OCI-LY3 (cell line): ENCODE results near the gene TMEM190.

Experiments
- EZH2phosphoT487 ChIP-seq: fragments of 200-600 bp; shearing (Covaris generic); IDR thresholded peaks from 2 replicates; pipeline ENCODE4 v1.6.1; 2018; ENCODE audit warnings: antibody characterized with exemption, mixed run types, low read depth
- TF ChIP-seq, protein P1 (sequence below): fragments of 200-600, 300-600 bp; sonication (generic); IDR thresholded peaks from 2 replicates; pipeline ENCODE4 v1.5.1; 2014; ENCODE audit warnings: antibody characterized with exemption, low read length, low read depth

DNA sequence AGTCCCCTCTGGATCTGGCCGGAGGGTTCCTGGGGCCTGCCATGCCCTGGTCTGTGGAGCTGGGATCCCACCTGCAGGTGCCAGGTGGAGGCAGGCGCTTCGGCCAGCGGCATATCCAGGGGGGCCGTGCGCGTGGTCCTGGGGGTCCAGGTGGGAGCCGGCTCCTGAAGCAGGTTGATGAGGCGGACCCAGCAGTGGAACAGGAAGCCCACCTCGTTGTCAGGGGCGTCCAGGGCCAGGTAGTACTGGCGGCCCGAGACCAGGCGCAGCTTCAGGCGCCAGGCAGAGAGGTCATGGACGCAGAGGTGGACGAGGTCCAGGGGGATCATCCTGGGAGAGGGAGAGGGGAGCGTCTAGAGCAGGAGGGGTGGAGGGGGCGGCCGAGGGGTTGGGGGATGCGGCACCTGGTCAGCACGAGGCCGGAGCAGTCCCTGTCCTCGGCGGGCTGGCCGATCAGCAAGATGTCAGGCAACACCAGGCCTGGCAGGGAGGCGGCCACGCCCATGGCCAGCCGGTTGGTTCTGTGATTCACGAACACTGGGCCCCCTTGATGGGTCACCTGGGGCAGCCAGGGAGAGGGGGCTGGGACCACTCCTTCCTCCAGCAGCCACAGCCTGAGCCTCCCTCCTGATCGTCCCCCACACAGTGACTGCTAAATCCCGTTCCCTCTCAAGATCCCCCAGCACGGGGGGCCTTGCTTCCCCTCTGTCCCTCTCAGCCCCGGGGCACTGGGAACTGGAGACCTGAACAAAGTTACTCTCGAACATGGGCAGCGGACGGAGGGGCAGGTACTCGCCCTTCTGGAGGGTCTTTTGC is 14.2 kb upstream of the TMEM190 start:
- TF ChIP-seq, protein P1, sequence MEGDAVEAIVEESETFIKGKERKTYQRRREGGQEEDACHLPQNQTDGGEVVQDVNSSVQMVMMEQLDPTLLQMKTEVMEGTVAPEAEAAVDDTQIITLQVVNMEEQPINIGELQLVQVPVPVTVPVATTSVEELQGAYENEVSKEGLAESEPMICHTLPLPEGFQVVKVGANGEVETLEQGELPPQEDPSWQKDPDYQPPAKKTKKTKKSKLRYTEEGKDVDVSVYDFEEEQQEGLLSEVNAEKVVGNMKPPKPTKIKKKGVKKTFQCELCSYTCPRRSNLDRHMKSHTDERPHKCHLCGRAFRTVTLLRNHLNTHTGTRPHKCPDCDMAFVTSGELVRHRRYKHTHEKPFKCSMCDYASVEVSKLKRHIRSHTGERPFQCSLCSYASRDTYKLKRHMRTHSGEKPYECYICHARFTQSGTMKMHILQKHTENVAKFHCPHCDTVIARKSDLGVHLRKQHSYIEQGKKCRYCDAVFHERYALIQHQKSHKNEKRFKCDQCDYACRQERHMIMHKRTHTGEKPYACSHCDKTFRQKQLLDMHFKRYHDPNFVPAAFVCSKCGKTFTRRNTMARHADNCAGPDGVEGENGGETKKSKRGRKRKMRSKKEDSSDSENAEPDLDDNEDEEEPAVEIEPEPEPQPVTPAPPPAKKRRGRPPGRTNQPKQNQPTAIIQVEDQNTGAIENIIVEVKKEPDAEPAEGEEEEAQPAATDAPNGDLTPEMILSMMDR: no peak
- no peak for TF ChIP-seq EZH2phosphoT487
